ENCODE data around the gene CPN1.

Gene CPN1

DNA sequence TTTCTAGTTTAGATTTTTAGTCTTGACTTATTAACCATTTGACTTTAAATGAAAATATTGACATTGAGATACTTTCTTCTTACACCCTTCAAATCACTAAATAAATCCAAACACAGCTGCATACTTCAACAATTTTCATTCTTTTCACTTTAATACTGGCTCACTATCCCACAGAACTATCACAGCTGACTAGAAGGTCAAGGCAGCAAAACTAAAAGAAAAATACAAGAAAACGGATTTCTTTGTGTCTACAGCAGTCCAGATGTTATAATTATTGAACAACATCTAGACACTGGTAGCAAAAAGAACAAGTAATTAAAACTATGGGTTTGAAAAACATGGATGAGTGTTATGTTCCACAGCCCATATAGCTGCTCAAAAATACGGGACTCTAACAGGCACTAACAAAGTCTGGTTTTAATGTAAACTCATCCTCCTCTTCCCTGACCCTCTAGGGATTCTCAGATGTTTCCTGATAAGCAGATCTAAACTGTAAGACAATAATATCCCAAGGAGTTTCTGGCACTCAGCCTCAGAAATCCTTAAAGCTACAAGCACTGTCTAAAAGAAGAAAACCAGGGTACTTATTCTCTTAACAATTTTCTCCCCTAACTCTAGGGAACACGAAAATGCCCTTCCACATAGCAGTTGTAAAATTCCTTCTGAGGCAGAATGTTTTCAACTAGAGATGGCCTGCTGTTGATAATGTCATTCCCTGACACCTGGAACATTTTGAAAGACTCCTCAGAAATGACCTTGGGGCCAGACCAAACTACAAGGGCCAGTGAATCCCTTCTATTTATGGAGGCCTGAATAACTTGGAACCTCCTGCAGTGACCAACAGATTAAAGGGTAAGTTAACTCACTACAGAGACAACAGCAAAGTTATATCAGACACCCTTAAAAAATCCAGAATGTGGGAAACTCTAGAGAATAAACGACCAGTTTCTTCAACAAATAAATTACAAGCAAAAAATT lies 84.7 kb downstream of the CPN1 start:
- DNase-seq (ENCODE audit: low read depth in 2 of 2): no peak

DNA sequence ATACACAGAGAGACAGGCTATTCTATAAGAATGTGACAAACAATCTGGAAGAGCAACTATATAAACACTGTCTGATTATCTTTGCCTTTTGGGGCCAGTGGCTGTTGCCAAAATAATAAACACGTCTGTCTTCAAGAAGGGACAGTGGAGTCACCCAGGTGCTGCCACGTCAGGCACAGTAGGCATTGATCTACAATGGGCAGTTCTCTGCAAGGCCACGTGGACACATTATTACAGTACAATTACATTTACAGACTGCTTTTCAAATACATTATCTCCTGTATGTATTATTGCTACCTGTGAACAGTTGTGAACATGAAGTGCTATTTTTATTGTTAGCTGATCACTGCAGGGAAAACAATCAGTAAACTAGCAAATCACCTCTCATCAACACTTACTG lies 86.0 kb downstream of the CPN1 start:
- DNase-seq (ENCODE audit: low read depth in 2 of 2): no peak

DNA sequence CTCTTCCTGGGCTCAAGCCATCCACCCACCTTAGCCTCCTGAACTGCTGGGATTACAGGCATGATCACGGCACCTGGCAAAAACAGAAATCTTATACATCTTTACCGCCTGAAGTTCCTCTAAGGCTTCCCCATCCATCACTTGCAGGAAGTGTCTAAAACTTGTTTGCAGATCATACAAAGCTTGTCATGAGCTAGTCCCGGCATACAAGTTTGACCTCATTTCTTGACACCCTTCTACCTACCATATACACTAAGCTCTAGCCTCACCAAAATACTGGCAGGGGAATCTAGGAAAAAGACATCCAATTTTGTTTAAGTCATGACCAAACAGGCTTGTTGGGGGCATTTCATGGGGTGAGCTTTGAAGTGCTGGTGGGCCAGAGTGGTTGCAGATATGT lies 86.4 kb downstream of the CPN1 start:
- DNase-seq (ENCODE audit: low read depth in 2 of 2): no peak

DNA sequence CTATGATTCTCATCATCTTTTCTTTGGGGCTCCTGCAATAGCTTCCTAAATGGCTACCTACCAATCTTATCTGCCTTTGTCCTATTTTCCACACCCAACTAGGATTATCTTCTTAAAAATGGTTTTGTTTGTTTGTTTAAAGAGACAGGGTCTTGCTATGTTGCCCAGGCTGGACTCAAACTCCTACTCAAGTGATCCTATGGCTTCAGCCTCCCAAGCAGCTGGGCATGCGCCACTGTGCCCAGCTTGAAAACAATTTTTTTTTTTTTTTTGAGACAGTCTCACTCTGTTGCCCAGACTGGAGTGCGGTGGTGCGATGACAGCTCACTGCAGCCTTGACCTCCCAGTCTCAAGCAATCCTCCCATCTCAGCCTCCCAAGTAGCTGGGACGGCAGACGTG lies 86.9 kb downstream of the CPN1 start:
- DNase-seq (ENCODE audit: low read depth in 2 of 2): no peak

DNA sequence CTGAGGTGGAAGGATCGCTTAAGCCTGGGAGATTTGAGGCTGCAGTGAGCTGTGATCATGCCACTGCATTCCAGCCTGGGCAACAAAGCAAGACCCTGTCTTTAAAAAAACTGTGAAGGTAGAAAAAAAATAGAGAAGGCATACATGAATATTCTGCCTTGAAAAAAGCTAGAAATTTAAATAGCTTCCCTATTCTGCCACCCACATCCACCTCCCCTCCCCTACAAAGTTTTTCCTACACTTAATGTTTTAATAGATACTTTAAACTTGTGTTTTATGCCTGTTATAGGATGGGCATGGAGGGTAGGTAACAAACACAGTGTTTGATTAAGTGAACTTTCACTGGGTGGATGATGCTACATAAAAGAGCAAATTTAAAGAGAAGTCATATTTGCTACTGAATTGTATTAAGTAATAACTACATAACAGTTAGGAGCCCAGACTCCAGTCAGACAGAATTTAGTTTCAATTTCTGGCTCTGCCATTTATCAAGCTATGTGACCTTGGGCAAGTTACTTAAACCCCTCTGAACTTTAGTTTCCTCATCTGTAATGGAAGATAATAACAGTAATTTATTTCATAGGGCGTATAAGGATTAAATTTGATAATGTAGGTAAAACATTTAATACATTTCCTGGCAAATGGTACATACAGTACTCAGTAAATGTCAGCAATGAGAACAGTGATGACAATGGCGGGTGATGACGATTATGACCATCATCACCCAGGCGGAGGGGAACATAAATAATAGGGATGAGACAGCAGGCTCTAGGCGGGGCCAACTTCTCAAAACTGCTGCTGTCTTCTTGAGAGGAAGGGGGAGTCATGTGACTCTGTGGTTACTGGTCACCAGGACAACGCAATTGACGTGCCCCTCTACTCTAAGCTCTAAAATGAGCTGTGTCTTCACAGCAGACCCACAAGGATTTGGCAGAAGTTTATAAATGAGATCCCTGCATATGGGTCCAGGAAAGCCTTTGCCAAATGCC lies 87.7 kb downstream of the CPN1 start:
- DNase-seq (ENCODE audit: low read depth in 2 of 2): peak; percentile 43
